Chondrocyte (in vitro differentiated cells): ENCODE results near the gene BMP3. TPM values are rescaled to one million over a fixed set of nuclear protein-coding genes. Genes with fewer than 3 reads are reported as not detected.
"Not testable (repeated sequence)": the region's sequence is repeated elsewhere in the genome, so short reads cannot be mapped to it uniquely, and the experiment has no call there.

Experiments used
- DNase-seq: peaks from one replicate; pipeline ENCODE4 v3.0.0; 2021; ENCODE audit warnings: mixed read lengths, low spot score
- H3K27ac Mint-ChIP-seq: one replicate; pipeline ENCODE4 v1.8.0; 2021; ENCODE audit warnings: mild to moderate bottlenecking, moderate library complexity, mixed read lengths; ENCODE audit not compliant: unreplicated experiment
- H3K27me3 Mint-ChIP-seq: 2 replicates; pipeline ENCODE4 v1.8.0; 2021; ENCODE audit warnings: low read depth, mixed read lengths
- H3K36me3 Mint-ChIP-seq: 2 replicates; pipeline ENCODE4 v1.8.0; 2021; ENCODE audit warnings: low read depth, mixed read lengths
- H3K4me1 Mint-ChIP-seq: 2 replicates; pipeline ENCODE4 v1.8.0; 2021; ENCODE audit warnings: low read depth, mild to moderate bottlenecking, mixed read lengths
- H3K4me3 Mint-ChIP-seq: one replicate; pipeline ENCODE4 v1.8.0; 2021; ENCODE audit warnings: mild to moderate bottlenecking, moderate library complexity, mixed read lengths; ENCODE audit not compliant: unreplicated experiment
- H3K9me3 Mint-ChIP-seq: 2 replicates; pipeline ENCODE4 v1.8.0; 2021; ENCODE audit warnings: low read depth, mixed read lengths
- CTCF ChIP-seq: fragments of 200-600 bp; sonication (generic); IDR thresholded peaks from 2 replicates; pipeline ENCODE4 v1.5.0; 2021; ENCODE audit warnings: antibody characterized with exemption, mild to moderate bottlenecking, moderate library complexity
- total RNA-seq: library from RNA; stranded (reverse); gene quantifications from 3 replicates; pipeline ENCODE4 v1.2.1, GENCODE V29; 2021

BMP3 gene
- total RNA-seq, 1 donor from 2014 or later = not detected

- Mint-ChIP-seq H3K4me3 (no peak overlapping the region), H3K9me3 (no peaks in the 10 kb centered on the region), H3K36me3 (no peaks in the 10 kb centered on the region), H3K4me1 (no peaks in the 10 kb centered on the region), H3K27me3 (peaks cover 11% of the 10 kb centered on the region), H3K27ac (no peak overlapping the region)
- TF ChIP-seq CTCF = no peak
- no peak for DNase-seq
Measured at GRCh38 chr4:81003597-81004111, 26.9 kb upstream of the BMP3 start.

DNA sequence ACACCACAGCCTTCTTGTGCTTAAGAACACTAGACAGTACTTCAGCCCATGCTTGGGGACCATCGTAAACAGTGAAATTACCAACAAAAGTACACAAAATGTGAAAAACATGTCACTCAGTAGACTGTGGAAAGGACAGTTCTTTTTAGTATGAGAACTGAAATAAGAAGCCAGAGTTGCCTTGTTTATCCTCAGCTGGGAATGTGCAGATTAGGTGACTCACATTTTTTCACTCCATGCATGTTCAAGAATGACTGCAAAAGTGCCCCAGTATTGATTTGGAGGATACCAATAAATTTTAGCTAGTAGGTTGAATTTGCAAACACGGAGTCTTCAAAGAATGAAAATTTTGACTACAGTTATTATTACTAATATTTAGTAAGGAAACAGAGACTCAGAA is 23.1 kb upstream of the BMP3 start:
- Mint-ChIP-seq H3K27ac (no peak overlapping the region), H3K4me3 (no peak overlapping the region), H3K4me1 (no peaks in the 10 kb centered on the region), H3K9me3 (no peaks in the 10 kb centered on the region), H3K27me3 (peaks cover 11% of the 10 kb centered on the region), H3K36me3 (no peaks in the 10 kb centered on the region)
- TF ChIP-seq CTCF = no peak
- no peak for DNase-seq

DNA sequence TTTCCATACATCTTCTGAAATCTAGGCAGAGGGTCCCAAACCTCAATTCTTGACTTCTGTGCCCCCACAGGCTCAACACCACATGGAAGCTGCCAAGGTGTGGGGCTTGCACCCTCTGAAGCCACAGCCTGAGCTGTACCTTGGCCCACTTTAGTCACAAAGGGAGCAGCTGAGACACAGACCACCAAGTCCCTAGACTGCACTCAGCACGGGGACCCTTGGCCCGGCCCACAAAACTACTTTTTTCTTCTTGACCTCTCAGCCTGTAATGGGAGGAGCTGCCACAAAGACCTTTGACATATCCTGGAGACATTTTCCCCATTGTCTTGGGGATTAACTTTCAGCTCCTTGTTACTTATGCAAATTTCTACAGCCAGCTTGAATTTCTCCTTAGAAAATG is 13.9 kb upstream of the BMP3 start:
- not testable (repeated sequence) for H3K27ac Mint-ChIP-seq, H3K36me3 Mint-ChIP-seq, H3K9me3 Mint-ChIP-seq, H3K27me3 Mint-ChIP-seq, DNase-seq, H3K4me3 Mint-ChIP-seq, H3K4me1 Mint-ChIP-seq

DNA sequence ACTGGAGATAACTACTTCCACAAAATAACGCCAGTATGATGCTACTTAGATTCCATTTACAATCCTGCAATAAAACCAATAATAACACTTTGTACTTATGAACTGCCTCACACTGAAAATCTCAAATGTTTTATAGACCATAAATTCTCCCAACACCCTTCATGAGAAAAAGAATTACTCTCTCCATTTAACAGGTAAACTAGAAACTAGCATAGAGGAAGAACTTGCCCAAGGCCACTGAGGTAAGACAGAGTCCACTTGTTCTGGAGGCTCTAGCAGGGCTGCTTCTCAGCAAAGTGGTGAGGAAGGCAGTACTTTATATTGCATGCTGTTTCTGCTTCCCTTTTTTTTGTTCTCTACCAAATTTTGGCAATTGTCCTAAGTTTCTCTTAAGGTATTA is 11.5 kb upstream of the BMP3 start:
- Mint-ChIP-seq H3K4me1 (no peaks in the 10 kb centered on the region), H3K9me3 (no peaks in the 10 kb centered on the region), H3K4me3 (no peak overlapping the region), H3K27me3 (peaks cover 7% of the 10 kb centered on the region), H3K27ac (no peak overlapping the region), H3K36me3 (no peaks in the 10 kb centered on the region)
- TF ChIP-seq CTCF = no peak
- DNase-seq = no peak

DNA sequence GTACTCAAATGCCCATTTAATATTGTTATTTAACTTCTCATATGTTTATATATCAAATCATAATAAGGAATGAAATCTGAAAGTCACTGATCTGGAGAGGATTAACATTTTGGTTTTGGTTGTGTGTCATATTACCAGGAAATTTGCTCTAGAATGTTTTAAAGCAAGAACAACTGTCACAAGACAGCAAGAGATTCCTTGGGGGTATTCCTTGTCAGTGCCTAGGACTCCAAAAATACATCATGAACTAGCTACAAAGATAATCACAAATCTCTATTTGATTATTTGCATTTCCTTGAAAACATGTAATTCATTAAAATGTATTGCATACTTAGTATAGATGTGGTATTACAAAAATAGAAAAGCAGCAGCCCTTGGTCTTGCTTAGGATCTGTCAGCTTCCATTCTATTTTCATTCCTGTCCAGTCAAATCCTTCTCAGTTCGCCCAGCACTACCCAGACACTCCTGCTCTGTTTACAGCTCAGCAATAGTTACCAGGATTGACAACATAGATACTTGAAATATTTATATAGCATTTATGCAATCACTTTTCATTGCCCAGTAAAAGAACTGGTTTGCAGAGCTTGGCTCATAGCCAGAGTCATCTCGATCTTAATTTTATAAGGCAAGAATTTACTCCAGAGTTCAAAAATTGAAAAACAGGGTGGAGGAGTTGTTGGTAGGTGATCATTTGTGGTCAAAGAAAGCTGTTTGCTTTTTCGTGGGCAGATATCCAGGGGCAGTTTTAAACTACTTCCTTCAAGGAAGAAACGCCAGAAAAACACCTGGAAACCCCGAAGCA is 9.2 kb upstream of the BMP3 start:
- no peak for DNase-seq
- Mint-ChIP-seq H3K27me3 (peaks cover 22% of the 10 kb centered on the region), H3K4me1 (no peaks in the 10 kb centered on the region), H3K36me3 (no peaks in the 10 kb centered on the region), H3K4me3 (no peak overlapping the region), H3K9me3 (no peaks in the 10 kb centered on the region), H3K27ac (no peak overlapping the region)
- no peak for TF ChIP-seq CTCF

DNA sequence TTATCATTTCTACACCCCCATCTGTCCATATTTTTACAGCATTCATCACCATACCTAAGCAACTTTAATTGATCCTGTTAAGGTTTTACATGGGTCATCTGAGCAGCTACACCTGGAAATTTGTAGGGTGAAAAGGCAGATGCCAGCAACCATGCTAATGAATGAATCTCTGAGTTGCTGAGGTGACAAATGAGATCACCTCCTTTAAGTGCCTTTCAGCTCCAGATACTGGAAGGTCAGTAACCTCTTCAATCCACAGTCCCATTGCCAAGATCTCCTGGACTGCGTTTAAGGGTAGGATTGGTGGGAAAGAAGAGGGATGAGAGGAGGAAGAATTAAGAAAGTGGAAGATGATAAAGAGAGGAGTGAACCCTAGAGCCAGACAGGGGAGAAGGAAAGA is 8.5 kb upstream of the BMP3 start:
- H3K27ac Mint-ChIP-seq = no peak overlapping the region
- no peak for DNase-seq
- no peak overlapping the region for H3K4me3 Mint-ChIP-seq
- no peaks in the 10 kb centered on the region for H3K4me1 Mint-ChIP-seq
- TF ChIP-seq CTCF = no peak
- no peaks in the 10 kb centered on the region for H3K36me3 Mint-ChIP-seq
- no peaks in the 10 kb centered on the region for H3K9me3 Mint-ChIP-seq
- peaks cover 28% of the 10 kb centered on the region for H3K27me3 Mint-ChIP-seq
